Measurements from ENCODE around the gene ZNF148.

ZNF148 gene

GRCh38 chr3:125186261-125186787 is 188.8 kb downstream of the ZNF148 start:
- H3K27ac ChIP-seq (replicated peaks) = no peak overlapping the region
- no peak overlapping the region for H3K4me3 ChIP-seq (replicated peaks; ENCODE audit: insufficient read depth, low read length)
- H3K27me3 ChIP-seq (ENCODE audit: insufficient read depth, poor library complexity, severe bottlenecking) = no peaks in the 10 kb centered on the region
- DNase-seq (ENCODE audit: low read depth in 1 of 2, low spot score in 1 of 2) = no peak
- TF ChIP-seq POLR2AphosphoS5 (IDR thresholded peaks at IDR 0.05; ENCODE audit: low read depth) (no peak), GABPA (IDR thresholded peaks at IDR 0.05; ENCODE audit: low read depth) (no peak), CTCF (IDR thresholded peaks at IDR 0.05; ENCODE audit: insufficient read depth, low read length) (no peak), SPI1 (IDR thresholded peaks at IDR 0.05; ENCODE audit: borderline replicate concordance, low read depth) (no peak), REST (IDR thresholded peaks at IDR 0.05; ENCODE audit: insufficient replicate concordance, low read depth) (no peak)

- DNase-seq (ENCODE audit: low read depth in 1 of 2, low spot score in 1 of 2) = no peak
- Histone ChIP-seq H3K4me3 (replicated peaks; ENCODE audit: insufficient read depth, low read length) (no peak overlapping the region), H3K27me3 (ENCODE audit: insufficient read depth, poor library complexity, severe bottlenecking) (no peaks in the 10 kb centered on the region), H3K27ac (replicated peaks) (no peak overlapping the region)
- no peak for TF ChIP-seq GABPA (IDR thresholded peaks at IDR 0.05; ENCODE audit: low read depth)
- TF ChIP-seq CTCF (IDR thresholded peaks at IDR 0.05; ENCODE audit: insufficient read depth, low read length) = no peak
- no peak for TF ChIP-seq SPI1 (IDR thresholded peaks at IDR 0.05; ENCODE audit: borderline replicate concordance, low read depth)
- no peak for TF ChIP-seq REST (IDR thresholded peaks at IDR 0.05; ENCODE audit: insufficient replicate concordance, low read depth)
- TF ChIP-seq POLR2AphosphoS5 (IDR thresholded peaks at IDR 0.05; ENCODE audit: low read depth) = no peak
Measured at GRCh38 chr3:125185805-125186204, 189.3 kb downstream of the ZNF148 start.

- H3K27me3 ChIP-seq (ENCODE audit: insufficient read depth, poor library complexity, severe bottlenecking) = no peaks in the 10 kb centered on the region
- no peak for TF ChIP-seq POLR2AphosphoS5 (IDR thresholded peaks at IDR 0.05; ENCODE audit: low read depth)
- TF ChIP-seq REST (IDR thresholded peaks at IDR 0.05; ENCODE audit: insufficient replicate concordance, low read depth) = no peak
- TF ChIP-seq GABPA (IDR thresholded peaks at IDR 0.05; ENCODE audit: low read depth) = no peak
- no peak for TF ChIP-seq CTCF (IDR thresholded peaks at IDR 0.05; ENCODE audit: insufficient read depth, low read length)
- no peak for TF ChIP-seq SPI1 (IDR thresholded peaks at IDR 0.05; ENCODE audit: borderline replicate concordance, low read depth)
- H3K27ac ChIP-seq (replicated peaks) = no peak overlapping the region
- no peak for DNase-seq (ENCODE audit: low read depth in 1 of 2, low spot score in 1 of 2)
- no peak overlapping the region for H3K4me3 ChIP-seq (replicated peaks; ENCODE audit: insufficient read depth, low read length)
Measured at GRCh38 chr3:125179884-125180240, 195.3 kb downstream of the ZNF148 start.
